NCI-H748 (cell line): ENCODE data around the gene PYGL.
"Not testable (repeated sequence)": the region's sequence is repeated elsewhere in the genome, so short reads cannot be mapped to it uniquely, and the experiment has no call there.

Experiments
- DNase-seq: peaks from one replicate; lab custom pipeline; 2025; ENCODE audit not compliant: unreplicated experiment; lab: John Stamatoyannopoulos, UW

The PYGL gene

GRCh38 chr14:50955373-50956043 lies 11.2 kb upstream of the PYGL start:
- DNase-seq, result peak; percentile 73

- DNase-seq, result peak; percentile 57
Observed at GRCh38 chr14:50954811-50955372, 10.6 kb upstream of the PYGL start.

- no peak for DNase-seq
Observed at GRCh38 chr14:50953502-50953901, 9.2 kb upstream of the PYGL start.

GRCh38 chr14:50951032-50951431 lies 6.7 kb upstream of the PYGL start:
- no peak for DNase-seq

GRCh38 chr14:50948205-50948604 lies 3.9 kb upstream of the PYGL start:
- DNase-seq, result no peak

GRCh38 chr14:50947446-50947845 lies 3.2 kb upstream of the PYGL start:
- peak; percentile 28 for DNase-seq

GRCh38 chr14:50946234-50946935 lies 2.1 kb upstream of the PYGL start:
- no peak for DNase-seq

- peak; percentile 86 for DNase-seq
Observed at GRCh38 chr14:50944647-50945413, 547 bp upstream of the PYGL start.

GRCh38 chr14:50943261-50943942 lies 881 bp downstream of the PYGL start:
- peak; percentile 10 for DNase-seq

GRCh38 chr14:50941638-50942037 lies 2.6 kb downstream of the PYGL start:
- not testable (repeated sequence) for DNase-seq

GRCh38 chr14:50941151-50941550 lies 3.1 kb downstream of the PYGL start:
- DNase-seq, result no peak

GRCh38 chr14:50937800-50938199 lies 6.5 kb downstream of the PYGL start:
- no peak for DNase-seq

- no peak for DNase-seq
Observed at GRCh38 chr14:50937325-50937724, 7.0 kb downstream of the PYGL start.

GRCh38 chr14:50936882-50937281 lies 7.4 kb downstream of the PYGL start:
- DNase-seq, result no peak

- no peak for DNase-seq
Observed at GRCh38 chr14:50936016-50936340, 8.3 kb downstream of the PYGL start.

GRCh38 chr14:50935126-50936015 lies 8.9 kb downstream of the PYGL start:
- DNase-seq, result no peak

- no peak for DNase-seq
Observed at GRCh38 chr14:50932592-50933495, 11.4 kb downstream of the PYGL start.

- no peak for DNase-seq
Observed at GRCh38 chr14:50932156-50932555, 12.1 kb downstream of the PYGL start.

GRCh38 chr14:50931559-50931958 lies 12.7 kb downstream of the PYGL start:
- no peak for DNase-seq
